ENCODE data around the gene AMY1B. TPM values are rescaled to one million over a fixed set of nuclear protein-coding genes. Genes with fewer than 3 reads are reported as not detected.
"Not testable (repeated sequence)": the region's sequence is repeated elsewhere in the genome, so short reads cannot be mapped to it uniquely, and the experiment has no call there.

Gene AMY1B
- total RNA-seq, result under 1 TPM in 1 of 5 donors, not detected in 4; 0.45 TPM
- polyA plus RNA-seq, result not detected
- long read RNA-seq, donor 1, result 0 reads
- long read RNA-seq, donor 2, result 0 reads
- long read RNA-seq, donor 3, result 0 reads
- long read RNA-seq, donor 4, result 0 reads
- long read RNA-seq, donor 5, result 0 reads
- long read RNA-seq, donor 6, result 0 reads
- long read RNA-seq, donor 7, result 0 reads
- long read RNA-seq, donor 8, result 0 reads
- long read RNA-seq, donor 9, result 0 reads
- long read RNA-seq, donor 10, result 0 reads

DNA sequence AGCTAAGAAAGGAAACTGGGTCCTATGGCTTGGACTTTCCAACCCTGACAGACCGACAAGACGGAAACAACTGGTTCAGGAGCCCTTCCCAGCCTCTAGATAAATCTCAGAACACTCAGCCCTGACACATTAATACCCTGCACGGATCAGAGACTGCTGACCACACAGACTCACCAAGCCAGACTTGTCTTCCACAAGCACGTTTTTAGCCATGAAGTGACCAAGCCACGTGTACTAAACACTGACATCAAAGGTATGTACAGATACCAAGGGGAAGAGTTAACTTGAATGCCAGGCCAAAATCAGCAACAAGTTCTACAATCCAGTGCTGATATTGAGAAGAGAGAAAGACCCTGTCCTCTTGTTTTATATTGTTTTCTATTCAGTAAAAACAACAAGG, at the start of gene AMY1B:
TSS of gene AMY1B (minus strand) at position 101 of the 400 bp plus-strand sequence. CDS start 571 bp downstream, outside the sequence.
- H3K4me3 ChIP-seq; H3K4me1 ChIP-seq; H3K27ac ChIP-seq; H3K36me3 ChIP-seq; H3K27me3 ChIP-seq; intact Hi-C loops (cut with DNase I; ENCODE audit: low total_unique reads); H3K9me3 ChIP-seq; DNase-seq: not testable (repeated sequence)
- no CpG with 5 or more reads among the region's 5 CpGs for WGBS, 5 donors

- H3K36me3 ChIP-seq; intact Hi-C loops (cut with DNase I; ENCODE audit: low total_unique reads): not testable (repeated sequence)
- WGBS, 5 donors, result no CpG with 5 or more reads among the region's 4 CpGs
Measured at GRCh38 chr1:103745040-103745439, 49.0 kb upstream of the AMY1B start.

DNA sequence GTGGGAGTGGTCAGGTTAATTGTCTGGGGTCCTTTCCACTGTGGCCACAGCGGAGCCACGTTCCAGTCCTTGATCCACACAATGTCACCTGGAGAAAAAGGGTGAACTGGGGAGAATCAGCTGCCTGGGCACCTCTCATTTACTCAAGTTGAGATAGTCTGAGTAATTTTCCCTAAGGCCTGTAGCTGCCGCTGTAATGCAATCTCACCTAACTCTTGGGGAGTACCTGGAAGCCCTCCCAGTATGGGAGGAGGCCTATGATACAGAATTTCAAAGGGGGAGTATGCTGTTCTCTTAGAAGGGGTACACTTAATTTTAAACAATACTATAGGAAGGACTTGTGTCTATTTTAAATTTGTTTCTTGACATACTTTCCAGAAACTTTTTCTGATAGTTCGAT, 48.4 kb upstream of the AMY1B start:
- H3K36me3 ChIP-seq; H3K27ac ChIP-seq; H3K9me3 ChIP-seq; H3K4me3 ChIP-seq; H3K27me3 ChIP-seq; intact Hi-C loops (cut with DNase I; ENCODE audit: low total_unique reads); H3K4me1 ChIP-seq; DNase-seq: not testable (repeated sequence)
- no CpG with 5 or more reads among the region's 4 CpGs for WGBS, 5 donors

More at GRCh38 chr1:103745040-103745439, 49.0 kb upstream of the AMY1B start:
- DNase-seq, H3K27me3 ChIP-seq, H3K9me3 ChIP-seq, H3K27ac ChIP-seq, H3K4me3 ChIP-seq, H3K4me1 ChIP-seq: not testable (repeated sequence)

DNA sequence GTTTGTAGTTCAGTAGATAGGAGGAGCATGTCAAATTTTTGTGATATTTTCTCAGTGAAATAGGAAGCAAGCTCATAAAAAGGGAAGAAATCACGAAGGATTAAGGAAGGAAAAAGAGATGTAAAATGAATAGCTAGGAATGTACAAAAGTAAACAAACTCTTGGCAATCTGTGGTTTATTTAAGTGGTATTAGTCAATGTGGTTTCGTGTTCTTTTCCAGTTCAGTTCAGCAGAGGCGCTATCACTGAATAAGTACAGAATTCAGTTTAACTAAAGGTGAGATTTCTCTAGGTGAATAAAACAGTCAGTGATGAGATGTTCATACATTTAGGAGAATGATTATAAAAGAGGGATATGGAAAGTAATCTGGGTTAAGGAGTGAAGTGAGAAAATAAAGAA, 42.0 kb upstream of the AMY1B start:
- H3K27me3 ChIP-seq; H3K9me3 ChIP-seq; H3K4me3 ChIP-seq; intact Hi-C loops (cut with DNase I; ENCODE audit: low total_unique reads); H3K36me3 ChIP-seq; DNase-seq; H3K27ac ChIP-seq; H3K4me1 ChIP-seq: not testable (repeated sequence)
- no CpG with 5 or more reads among the region's 3 CpGs for WGBS, 5 donors

- no CpG with 5 or more reads among the region's 3 CpGs for WGBS, 5 donors
- H3K27me3 ChIP-seq; DNase-seq; H3K27ac ChIP-seq; intact Hi-C loops (cut with DNase I; ENCODE audit: low total_unique reads); H3K4me1 ChIP-seq; H3K4me3 ChIP-seq; H3K36me3 ChIP-seq; H3K9me3 ChIP-seq: not testable (repeated sequence)
Measured at GRCh38 chr1:103735334-103735733, 39.3 kb upstream of the AMY1B start.

- no CpG with 5 or more reads among the region's 2 CpGs for WGBS, 5 donors
Measured at GRCh38 chr1:103721473-103721872, 25.5 kb upstream of the AMY1B start.

DNA sequence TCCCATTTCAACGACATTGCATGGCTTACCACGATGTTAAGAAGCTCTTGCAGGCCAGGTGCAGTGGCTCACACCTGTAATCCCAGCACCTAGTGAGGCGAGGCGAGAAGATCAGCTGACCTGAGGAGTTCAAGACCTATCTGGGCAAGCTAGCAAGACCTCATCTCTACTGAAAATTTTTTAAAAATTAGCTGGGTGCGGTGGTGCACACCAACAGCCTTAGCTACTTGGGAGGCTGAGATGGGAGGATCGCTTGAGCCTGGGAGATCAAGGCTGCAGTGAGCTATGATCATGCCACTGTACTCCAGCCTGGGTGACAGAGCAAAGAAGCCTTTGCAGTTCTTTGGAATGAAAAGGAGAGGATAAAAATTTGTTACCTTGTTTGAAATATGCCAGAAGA, 21.4 kb upstream of the AMY1B start:
- 67 to 81% (median 70%) methylated on average over 5 to 6 of the region's 6 CpGs for WGBS, 5 donors
- H3K27ac ChIP-seq; H3K4me1 ChIP-seq; H3K4me3 ChIP-seq; DNase-seq; intact Hi-C loops (cut with DNase I; ENCODE audit: low total_unique reads); H3K36me3 ChIP-seq; H3K9me3 ChIP-seq; H3K27me3 ChIP-seq: not testable (repeated sequence)

More at GRCh38 chr1:103721473-103721872, 25.5 kb upstream of the AMY1B start:
- H3K27ac ChIP-seq; DNase-seq; H3K4me3 ChIP-seq; H3K27me3 ChIP-seq; H3K4me1 ChIP-seq; H3K9me3 ChIP-seq; intact Hi-C loops (cut with DNase I; ENCODE audit: low total_unique reads); H3K36me3 ChIP-seq: not testable (repeated sequence)

GRCh38 chr1:103710381-103710780, 14.4 kb upstream of the AMY1B start:
- H3K4me3 ChIP-seq; H3K4me1 ChIP-seq; H3K27ac ChIP-seq; DNase-seq; intact Hi-C loops (cut with DNase I; ENCODE audit: low total_unique reads); H3K9me3 ChIP-seq; H3K27me3 ChIP-seq; H3K36me3 ChIP-seq: not testable (repeated sequence)
- WGBS, 5 donors, result no CpG with 5 or more reads among the region's 3 CpGs

DNA sequence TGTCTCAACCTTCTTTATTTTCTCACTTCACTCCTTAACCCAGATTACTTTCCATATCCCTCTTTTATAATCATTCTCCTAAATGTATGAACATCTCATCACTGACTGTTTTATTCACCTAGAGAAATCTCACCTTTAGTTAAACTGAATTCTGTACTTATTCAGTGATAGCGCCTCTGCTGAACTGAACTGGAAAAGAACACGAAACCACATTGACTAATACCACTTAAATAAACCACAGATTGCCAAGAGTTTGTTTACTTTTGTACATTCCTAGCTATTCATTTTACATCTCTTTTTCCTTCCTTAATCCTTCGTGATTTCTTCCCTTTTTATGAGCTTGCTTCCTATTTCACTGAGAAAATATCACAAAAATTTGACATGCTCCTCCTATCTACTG, 11.7 kb upstream of the AMY1B start:
- intact Hi-C loops (cut with DNase I; ENCODE audit: low total_unique reads); H3K27me3 ChIP-seq; H3K4me1 ChIP-seq; H3K36me3 ChIP-seq; DNase-seq; H3K4me3 ChIP-seq; H3K27ac ChIP-seq; H3K9me3 ChIP-seq: not testable (repeated sequence)
- WGBS, 5 donors, result no CpG with 5 or more reads among the region's 3 CpGs

DNA sequence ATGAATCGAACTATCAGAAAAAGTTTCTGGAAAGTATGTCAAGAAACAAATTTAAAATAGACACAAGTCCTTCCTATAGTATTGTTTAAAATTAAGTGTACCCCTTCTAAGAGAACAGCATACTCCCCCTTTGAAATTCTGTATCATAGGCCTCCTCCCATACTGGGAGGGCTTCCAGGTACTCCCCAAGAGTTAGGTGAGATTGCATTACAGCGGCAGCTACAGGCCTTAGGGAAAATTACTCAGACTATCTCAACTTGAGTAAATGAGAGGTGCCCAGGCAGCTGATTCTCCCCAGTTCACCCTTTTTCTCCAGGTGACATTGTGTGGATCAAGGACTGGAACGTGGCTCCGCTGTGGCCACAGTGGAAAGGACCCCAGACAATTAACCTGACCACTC, 5.2 kb upstream of the AMY1B start:
- H3K4me3 ChIP-seq; H3K4me1 ChIP-seq; DNase-seq; intact Hi-C loops (cut with DNase I; ENCODE audit: low total_unique reads); H3K36me3 ChIP-seq; H3K27ac ChIP-seq; H3K9me3 ChIP-seq; H3K27me3 ChIP-seq: not testable (repeated sequence)
- no CpG with 5 or more reads among the region's 4 CpGs for WGBS, 5 donors

- H3K4me1 ChIP-seq; H3K9me3 ChIP-seq; H3K36me3 ChIP-seq; H3K4me3 ChIP-seq; intact Hi-C loops (cut with DNase I; ENCODE audit: low total_unique reads); DNase-seq; H3K27me3 ChIP-seq; H3K27ac ChIP-seq: not testable (repeated sequence)
- no CpG with 5 or more reads among the region's 4 CpGs for WGBS, 5 donors
Measured at GRCh38 chr1:103700669-103701068, 4.7 kb upstream of the AMY1B start.

DNA sequence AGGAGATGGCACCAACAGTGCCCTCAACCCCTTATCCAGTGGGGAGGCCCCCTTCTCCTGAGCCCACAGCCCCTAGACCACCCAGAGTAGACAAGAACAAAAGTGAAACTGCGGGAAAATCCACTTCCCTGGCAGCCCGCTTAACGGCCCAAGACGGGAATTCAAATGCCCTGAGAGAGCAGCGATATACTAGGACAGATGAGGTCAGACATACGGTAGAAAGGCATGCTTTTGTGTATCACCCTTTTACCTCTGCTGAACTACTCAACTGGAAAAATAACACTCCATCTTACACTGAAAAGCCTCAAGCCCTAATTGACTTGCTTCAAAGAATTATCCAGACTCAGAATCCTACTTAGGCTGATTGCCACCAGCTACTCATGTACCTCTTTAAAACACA, 1.4 kb upstream of the AMY1B start:
- H3K36me3 ChIP-seq; H3K27me3 ChIP-seq; H3K4me1 ChIP-seq; H3K27ac ChIP-seq; DNase-seq; H3K4me3 ChIP-seq; intact Hi-C loops (cut with DNase I; ENCODE audit: low total_unique reads); H3K9me3 ChIP-seq: not testable (repeated sequence)
- WGBS, 5 donors, result no CpG with 5 or more reads among the region's 6 CpGs

GRCh38 chr1:103676335-103676734, 19.7 kb downstream of the AMY1B start:
- H3K27me3 ChIP-seq; DNase-seq; H3K27ac ChIP-seq; H3K4me1 ChIP-seq; H3K9me3 ChIP-seq; intact Hi-C loops (cut with DNase I; ENCODE audit: low total_unique reads); H3K36me3 ChIP-seq; H3K4me3 ChIP-seq: not testable (repeated sequence)
- no CpG with 5 or more reads among the region's 3 CpGs for WGBS, 5 donors
